HEK293 (cell line): Measurements from ENCODE around the gene DPPA3.

Experiments
- CTCF ChIA-PET: fragments of 350-600 bp; formaldehyde crosslinking; extraction: SDS; loops from one replicate; lab custom pipeline; 2021; ENCODE audit warnings: antibody characterized with exemption; lab: Yijun Ruan, JAX
- POLR2A ChIA-PET: fragments of 300-600 bp; formaldehyde crosslinking; extraction: SDS; loops from one replicate; lab custom pipeline; 2020; ENCODE audit warnings: antibody characterized with exemption, inconsistent platforms; lab: Yijun Ruan, JAX
- H3K27ac ChIP-seq: fragments of 200-500 bp; sonication (Bioruptor generic); 2 replicates; pipeline ENCODE4 v1.5.1; 2014; ENCODE audit warnings: low read depth, low read length, control low read depth, inconsistent platforms; ENCODE audit errors: extremely low read depth
- H3K36me3 ChIP-seq, 2 experiments: fragments of 200-500 bp in 1 of 2; sonication (Bioruptor generic) in 1 of 2; 1 replicate in 1 of 2; 2 replicates in 1 of 2; pipeline ENCODE4 v1.5.1; 2014 to 2017; ENCODE audit warnings: inconsistent platforms in 2 of 2, low read length in 2 of 2; ENCODE audit not compliant: control insufficient read depth in 2 of 2, insufficient read depth in 1 of 2
- H3K4me1 ChIP-seq: fragments of 200-500 bp; sonication (Bioruptor generic); 2 replicates; pipeline ENCODE4 v1.5.1; 2014; ENCODE audit warnings: mild to moderate bottlenecking, low read length, inconsistent platforms; ENCODE audit not compliant: control insufficient read depth, insufficient read depth
- H3K4me3 ChIP-seq: 2 replicates; pipeline ENCODE4 v1.5.1; 2011; ENCODE audit warnings: low read depth, mild to moderate bottlenecking, control low read depth, low read length, moderate library complexity
- H3K9me3 ChIP-seq: fragments of 200-500 bp; sonication (Bioruptor generic); 2 replicates; pipeline ENCODE4 v1.5.1; 2014; ENCODE audit warnings: low read depth, low read length, inconsistent platforms; ENCODE audit not compliant: control insufficient read depth, insufficient read depth
- FEZF1 ChIP-seq: fragments of 450-650 bp; formaldehyde crosslinking; IDR thresholded peaks from 2 replicates; pipeline ENCODE4 v1.5.1; 2016; ENCODE audit warnings: missing biosample characterization, missing genetic modification characterization
- GLIS2 ChIP-seq: fragments of 450-650 bp; formaldehyde crosslinking; IDR thresholded peaks from 2 replicates; pipeline ENCODE4 v1.5.1; 2016; ENCODE audit warnings: missing biosample characterization, missing genetic modification characterization
- HOXC10 ChIP-seq: sonication (generic); formaldehyde crosslinking; IDR thresholded peaks from 2 replicates; pipeline ENCODE4 v1.8.1; 2023; ENCODE audit warnings: mild to moderate bottlenecking, missing genetic modification reagents
- KLF1 ChIP-seq: fragments of 450-650 bp; formaldehyde crosslinking; IDR thresholded peaks from 2 replicates; pipeline ENCODE4 v1.5.1; 2016; ENCODE audit warnings: missing biosample characterization, missing genetic modification characterization
- KLF7 ChIP-seq: fragments of 450-650 bp; formaldehyde crosslinking; IDR thresholded peaks from 2 replicates; pipeline ENCODE4 v1.5.1; 2016; ENCODE audit warnings: missing biosample characterization, missing genetic modification characterization, borderline replicate concordance
- REPIN1 ChIP-seq: fragments of 450-650 bp; formaldehyde crosslinking; IDR thresholded peaks from 2 replicates; pipeline ENCODE4 v1.5.1; 2017; ENCODE audit warnings: missing biosample characterization, missing genetic modification characterization, low read depth
- SP3 ChIP-seq: fragments of 450-650 bp; formaldehyde crosslinking; IDR thresholded peaks from 2 replicates; pipeline ENCODE4 v1.5.1; 2016; ENCODE audit warnings: missing biosample characterization, missing genetic modification characterization
- YY2 ChIP-seq: fragments of 450-650 bp; formaldehyde crosslinking; IDR thresholded peaks from 2 replicates; pipeline ENCODE4 v1.5.1; 2016; ENCODE audit warnings: missing biosample characterization, missing genetic modification characterization
- ZEB2 ChIP-seq: fragments of 450-650 bp; formaldehyde crosslinking; IDR thresholded peaks from 2 replicates; pipeline ENCODE4 v1.5.1; 2016; ENCODE audit warnings: missing biosample characterization, missing genetic modification characterization
- ZFP41 ChIP-seq: fragments of 450-650 bp; formaldehyde crosslinking; IDR thresholded peaks from 2 replicates; pipeline ENCODE4 v1.5.1; 2016; ENCODE audit warnings: missing biosample characterization, missing genetic modification characterization, borderline replicate concordance
- ZFP69B ChIP-seq: fragments of 450-650 bp; formaldehyde crosslinking; IDR thresholded peaks from 2 replicates; pipeline ENCODE4 v1.5.1; 2016; ENCODE audit warnings: missing biosample characterization, missing genetic modification characterization
- ZNF114 ChIP-seq: fragments of 450-650 bp; formaldehyde crosslinking; IDR thresholded peaks from 2 replicates; pipeline ENCODE4 v1.5.0; 2017; ENCODE audit warnings: missing biosample characterization, missing genetic modification characterization
- ZNF202 ChIP-seq: fragments of 450-650 bp; formaldehyde crosslinking; IDR thresholded peaks from 2 replicates; pipeline ENCODE4 v1.5.1; 2016; ENCODE audit warnings: missing biosample characterization, missing genetic modification characterization, borderline replicate concordance
- ZNF211 ChIP-seq: fragments of 450-650 bp; formaldehyde crosslinking; IDR thresholded peaks from 2 replicates; pipeline ENCODE4 v1.5.1; 2016; ENCODE audit warnings: low read depth, missing biosample characterization, missing genetic modification characterization
- ZNF311 ChIP-seq: fragments of 450-650 bp; formaldehyde crosslinking; IDR thresholded peaks from 2 replicates; pipeline ENCODE4 v1.5.1; 2017; ENCODE audit warnings: missing biosample characterization, missing genetic modification characterization, borderline replicate concordance
- ZNF529 ChIP-seq: fragments of 450-650 bp; formaldehyde crosslinking; IDR thresholded peaks from 2 replicates; pipeline ENCODE4 v1.5.1; 2017; ENCODE audit warnings: missing genetic modification characterization, missing biosample characterization; ENCODE audit not compliant: insufficient replicate concordance
- ZNF747 ChIP-seq: fragments of 450-650 bp; formaldehyde crosslinking; IDR thresholded peaks from 2 replicates; pipeline ENCODE4 v1.5.1; 2016; ENCODE audit warnings: missing biosample characterization, missing genetic modification characterization
- ZNF777 ChIP-seq: fragments of 450-650 bp; formaldehyde crosslinking; IDR thresholded peaks from 2 replicates; pipeline ENCODE4 v1.5.1; 2017; ENCODE audit warnings: missing biosample characterization, missing genetic modification characterization, borderline replicate concordance
- ZNF843 ChIP-seq: fragments of 450-650 bp; formaldehyde crosslinking; IDR thresholded peaks from 2 replicates; pipeline ENCODE4 v1.5.1; 2016; ENCODE audit warnings: missing biosample characterization, missing genetic modification characterization
- TF ChIP-seq, protein P1 (sequence below): fragments of 450-650 bp; formaldehyde crosslinking; conservative IDR thresholded peaks from 2 replicates; pipeline ENCODE4 v1.5.1; 2016; ENCODE audit warnings: low read depth, missing biosample characterization, missing genetic modification characterization
- TF ChIP-seq, protein P2 (sequence below): fragments of 450-650 bp; formaldehyde crosslinking; IDR thresholded peaks from 2 replicates; pipeline ENCODE4 v1.5.1; 2016; ENCODE audit warnings: missing biosample characterization, missing genetic modification characterization
- TF ChIP-seq, protein P3 (sequence below): fragments of 450-650 bp; formaldehyde crosslinking; IDR thresholded peaks from 2 replicates; pipeline ENCODE4 v1.5.1; 2016; ENCODE audit warnings: missing biosample characterization, missing genetic modification characterization
- TF ChIP-seq, protein P4 (sequence below): fragments of 450-650 bp; formaldehyde crosslinking; IDR thresholded peaks from 2 replicates; pipeline ENCODE4 v1.5.1; 2016; ENCODE audit warnings: missing biosample characterization, missing genetic modification characterization
- TF ChIP-seq, protein P5 (sequence below): fragments of 450-650 bp; formaldehyde crosslinking; IDR thresholded peaks from 2 replicates; pipeline ENCODE4 v1.5.1; 2016; ENCODE audit warnings: missing biosample characterization, missing genetic modification characterization

DPPA3 gene

DNA sequence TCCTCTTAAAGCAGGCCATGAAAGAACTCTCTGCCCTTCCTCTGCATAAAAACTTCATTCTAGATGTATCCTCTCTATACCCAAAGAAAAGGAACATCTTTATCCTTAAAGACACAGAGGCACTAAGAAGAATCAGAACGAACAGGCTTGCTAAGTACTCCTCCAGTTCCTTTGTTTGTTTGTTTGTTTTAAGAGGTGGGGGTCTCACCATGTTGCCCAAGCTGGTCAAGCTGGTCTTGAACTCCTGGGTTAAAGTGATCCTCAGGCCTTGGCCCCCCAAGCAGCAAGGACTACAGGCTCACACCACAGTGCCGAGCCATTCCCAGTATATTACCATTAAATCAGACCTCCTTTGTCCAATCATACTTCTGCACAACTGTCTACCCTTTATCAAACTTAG is 29.7 kb upstream of the DPPA3 start:
- H3K9me3 ChIP-seq: no peaks in the 10 kb centered on the region
- no peak overlapping the region for H3K27ac ChIP-seq
- ChIA-PET CTCF (no interaction called here), POLR2A (no interaction called here)
- H3K4me3 ChIP-seq: no peak overlapping the region
- no peaks in the 10 kb centered on the region for H3K36me3 ChIP-seq
- no peak for TF ChIP-seq YY2 (tag by site-specific recombination)
- TF ChIP-seq ZNF202: no peak
- TF ChIP-seq, protein P1, sequence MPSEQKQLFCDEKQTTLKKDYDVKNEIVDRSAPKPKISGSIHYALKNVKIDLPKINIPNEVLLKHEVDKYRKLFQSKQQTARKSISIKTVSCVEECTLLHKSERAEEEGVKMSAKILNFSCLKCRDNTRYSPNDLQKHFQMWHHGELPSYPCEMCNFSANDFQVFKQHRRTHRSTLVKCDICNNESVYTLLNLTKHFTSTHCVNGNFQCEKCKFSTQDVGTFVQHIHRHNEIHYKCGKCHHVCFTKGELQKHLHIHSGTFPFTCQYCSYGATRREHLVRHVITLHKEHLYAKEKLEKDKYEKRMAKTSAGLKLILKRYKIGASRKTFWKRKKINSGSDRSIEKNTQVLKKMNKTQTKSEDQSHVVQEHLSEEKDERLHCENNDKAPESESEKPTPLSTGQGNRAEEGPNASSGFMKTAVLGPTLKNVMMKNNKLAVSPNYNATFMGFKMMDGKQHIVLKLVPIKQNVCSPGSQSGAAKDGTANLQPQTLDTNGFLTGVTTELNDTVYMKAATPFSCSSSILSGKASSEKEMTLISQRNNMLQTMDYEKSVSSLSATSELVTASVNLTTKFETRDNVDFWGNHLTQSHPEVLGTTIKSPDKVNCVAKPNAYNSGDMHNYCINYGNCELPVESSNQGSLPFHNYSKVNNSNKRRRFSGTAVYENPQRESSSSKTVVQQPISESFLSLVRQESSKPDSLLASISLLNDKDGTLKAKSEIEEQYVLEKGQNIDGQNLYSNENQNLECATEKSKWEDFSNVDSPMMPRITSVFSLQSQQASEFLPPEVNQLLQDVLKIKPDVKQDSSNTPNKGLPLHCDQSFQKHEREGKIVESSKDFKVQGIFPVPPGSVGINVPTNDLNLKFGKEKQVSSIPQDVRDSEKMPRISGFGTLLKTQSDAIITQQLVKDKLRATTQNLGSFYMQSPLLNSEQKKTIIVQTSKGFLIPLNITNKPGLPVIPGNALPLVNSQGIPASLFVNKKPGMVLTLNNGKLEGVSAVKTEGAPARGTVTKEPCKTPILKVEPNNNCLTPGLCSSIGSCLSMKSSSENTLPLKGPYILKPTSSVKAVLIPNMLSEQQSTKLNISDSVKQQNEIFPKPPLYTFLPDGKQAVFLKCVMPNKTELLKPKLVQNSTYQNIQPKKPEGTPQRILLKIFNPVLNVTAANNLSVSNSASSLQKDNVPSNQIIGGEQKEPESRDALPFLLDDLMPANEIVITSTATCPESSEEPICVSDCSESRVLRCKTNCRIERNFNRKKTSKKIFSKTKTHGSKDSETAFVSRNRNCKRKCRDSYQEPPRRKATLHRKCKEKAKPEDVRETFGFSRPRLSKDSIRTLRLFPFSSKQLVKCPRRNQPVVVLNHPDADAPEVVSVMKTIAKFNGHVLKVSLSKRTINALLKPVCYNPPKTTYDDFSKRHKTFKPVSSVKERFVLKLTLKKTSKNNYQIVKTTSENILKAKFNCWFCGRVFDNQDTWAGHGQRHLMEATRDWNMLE: no peak
- no peak for TF ChIP-seq ZNF777 (tag by site-specific recombination)
- TF ChIP-seq, protein P2, sequence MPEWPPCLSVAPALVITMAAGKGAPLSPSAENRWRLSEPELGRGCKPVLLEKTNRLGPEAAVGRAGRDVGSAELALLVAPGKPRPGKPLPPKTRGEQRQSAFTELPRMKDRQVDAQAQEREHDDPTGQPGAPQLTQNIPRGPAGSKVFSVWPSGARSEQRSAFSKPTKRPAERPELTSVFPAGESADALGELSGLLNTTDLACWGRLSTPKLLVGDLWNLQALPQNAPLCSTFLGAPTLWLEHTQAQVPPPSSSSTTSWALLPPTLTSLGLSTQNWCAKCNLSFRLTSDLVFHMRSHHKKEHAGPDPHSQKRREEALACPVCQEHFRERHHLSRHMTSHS (tag by site-specific recombination): no peak
- TF ChIP-seq ZNF747: no peak
- no peak for TF ChIP-seq KLF7 (tag by site-specific recombination)
- TF ChIP-seq ZNF843 (tag by site-specific recombination): no peak
- TF ChIP-seq ZFP69B (tag by site-specific recombination): no peak
- no peak for TF ChIP-seq ZFP41 (tag by site-specific recombination)
- no peak for TF ChIP-seq GLIS2 (tag by site-specific recombination)
- TF ChIP-seq ZNF311 (tag by site-specific recombination): no peak
- no peak for TF ChIP-seq FEZF1
- TF ChIP-seq SP3 (tag by site-specific recombination): no peak
- TF ChIP-seq ZEB2 (tag by site-specific recombination): no peak
- TF ChIP-seq, protein P3, sequence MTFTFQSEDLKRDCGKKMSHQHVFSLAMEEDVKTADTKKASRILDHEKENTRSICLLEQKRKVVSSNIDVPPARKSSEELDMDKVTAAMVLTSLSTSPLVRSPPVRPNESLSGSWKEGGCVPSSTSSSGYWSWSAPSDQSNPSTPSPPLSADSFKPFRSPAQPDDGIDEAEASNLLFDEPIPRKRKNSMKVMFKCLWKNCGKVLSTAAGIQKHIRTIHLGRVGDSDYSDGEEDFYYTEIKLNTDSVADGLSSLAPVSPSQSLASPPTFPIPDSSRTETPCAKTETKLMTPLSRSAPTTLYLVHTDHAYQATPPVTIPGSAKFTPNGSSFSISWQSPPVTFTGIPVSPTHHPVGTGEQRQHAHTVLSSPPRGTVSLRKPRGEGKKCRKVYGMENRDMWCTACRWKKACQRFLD: no peak
- no peak for TF ChIP-seq HOXC10 (CRISPR knock-in tag)
- H3K4me1 ChIP-seq: no peaks in the 10 kb centered on the region

DNA sequence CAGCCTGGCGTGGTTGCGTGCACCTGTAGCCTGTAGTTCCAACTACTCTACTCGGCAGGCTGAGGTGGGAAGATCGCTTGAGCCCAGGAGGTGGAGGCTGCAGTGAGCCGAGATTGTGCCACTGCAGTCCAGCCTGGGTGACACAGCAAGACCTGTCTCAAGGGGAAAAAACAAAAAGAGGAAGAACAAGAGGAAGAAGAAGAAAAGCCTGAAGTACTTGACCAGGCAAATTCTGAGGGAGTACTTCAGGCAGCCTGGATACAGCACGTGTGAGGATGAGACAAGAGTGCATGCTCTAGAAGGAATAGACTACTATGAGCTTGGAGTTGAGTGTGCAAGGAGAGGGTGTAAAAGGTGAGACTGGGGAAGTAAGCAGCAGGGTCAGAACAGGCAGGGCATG is 17.4 kb upstream of the DPPA3 start:
- no peaks in the 10 kb centered on the region for H3K36me3 ChIP-seq
- CTCF ChIA-PET: interaction anchor here (1.3 kb wide), 1 partner anchor 107 kb away, joined by 3 read pairs; no protein-coding TSS in a partner anchor
- no peak overlapping the region for H3K27ac ChIP-seq
- no peak overlapping the region for H3K4me3 ChIP-seq
- TF ChIP-seq ZNF211 (tag by site-specific recombination) (no peak), ZNF529 (no peak), REPIN1 (tag by site-specific recombination) (no peak), ZNF114 (tag by site-specific recombination) (no peak), KLF1 (tag by site-specific recombination) (no peak)
- TF ChIP-seq, protein P4, sequence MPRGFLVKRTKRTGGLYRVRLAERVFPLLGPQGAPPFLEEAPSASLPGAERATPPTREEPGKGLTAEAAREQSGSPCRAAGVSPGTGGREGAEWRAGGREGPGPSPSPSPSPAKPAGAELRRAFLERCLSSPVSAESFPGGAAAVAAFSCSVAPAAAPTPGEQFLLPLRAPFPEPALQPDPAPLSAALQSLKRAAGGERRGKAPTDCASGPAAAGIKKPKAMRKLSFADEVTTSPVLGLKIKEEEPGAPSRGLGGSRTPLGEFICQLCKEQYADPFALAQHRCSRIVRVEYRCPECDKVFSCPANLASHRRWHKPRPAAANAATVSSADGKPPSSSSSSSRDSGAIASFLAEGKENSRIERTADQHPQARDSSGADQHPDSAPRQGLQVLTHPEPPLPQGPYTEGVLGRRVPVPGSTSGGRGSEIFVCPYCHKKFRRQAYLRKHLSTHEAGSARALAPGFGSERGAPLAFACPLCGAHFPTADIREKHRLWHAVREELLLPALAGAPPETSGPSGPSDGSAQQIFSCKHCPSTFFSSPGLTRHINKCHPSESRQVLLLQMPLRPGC (tag by site-specific recombination): no peak
- TF ChIP-seq, protein P5, sequence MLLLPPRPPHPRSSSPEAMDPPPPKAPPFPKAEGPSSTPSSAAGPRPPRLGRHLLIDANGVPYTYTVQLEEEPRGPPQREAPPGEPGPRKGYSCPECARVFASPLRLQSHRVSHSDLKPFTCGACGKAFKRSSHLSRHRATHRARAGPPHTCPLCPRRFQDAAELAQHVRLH: no peak
- POLR2A ChIA-PET: no interaction called here
- no peaks in the 10 kb centered on the region for H3K9me3 ChIP-seq
- H3K4me1 ChIP-seq: peaks cover 5% of the 10 kb centered on the region
